ENCODE results near the gene CYSTM1.

Gene CYSTM1

DNA sequence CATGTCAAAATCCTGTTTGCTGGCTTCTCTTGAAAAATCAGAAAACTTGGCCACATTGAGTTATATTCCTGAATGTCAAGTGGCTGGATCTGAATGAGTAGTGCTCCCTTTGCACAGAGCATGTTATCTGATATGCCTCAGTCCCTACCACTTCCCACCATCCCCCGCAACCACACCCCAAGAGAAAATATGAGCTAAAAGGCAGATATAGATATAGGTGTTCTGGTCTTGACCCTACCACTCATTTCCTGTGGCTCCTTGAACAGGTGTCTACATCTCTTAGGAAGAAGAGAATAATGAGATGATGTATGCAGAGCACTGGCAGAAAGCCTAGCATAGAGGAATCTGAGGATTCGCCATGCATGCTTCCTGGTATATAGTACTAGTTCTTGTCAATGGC, 6.6 kb upstream of the CYSTM1 start:
- DNase-seq = no peak
- intact Hi-C loops (cut with DNase I) = loop anchor here (10.0 kb wide), 1 partner anchor 66 kb away; no protein-coding TSS in a partner anchor

DNA sequence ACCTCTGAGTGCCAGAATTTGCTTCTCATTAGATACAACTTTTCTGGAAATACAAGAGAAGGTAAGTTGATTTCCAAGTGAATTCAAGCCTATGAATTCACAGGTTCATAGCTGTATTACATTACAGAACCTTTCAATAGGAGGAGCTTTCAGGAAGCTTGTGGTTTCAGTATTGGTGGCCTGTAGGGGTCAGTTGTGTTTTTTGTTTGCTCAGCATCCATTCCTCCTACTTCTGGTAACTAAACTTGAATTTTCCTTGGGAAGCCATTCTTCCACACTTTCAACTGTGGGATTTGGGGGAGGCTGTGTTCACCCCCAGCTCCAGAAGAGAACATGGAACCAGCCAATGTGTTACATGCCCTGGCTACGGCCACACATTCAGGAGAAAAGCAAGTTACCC, 5.6 kb upstream of the CYSTM1 start:
- intact Hi-C loops (cut with DNase I) = loop anchor here (10.0 kb wide), 1 partner anchor 65 kb away; no protein-coding TSS in a partner anchor
- DNase-seq = no peak

DNA sequence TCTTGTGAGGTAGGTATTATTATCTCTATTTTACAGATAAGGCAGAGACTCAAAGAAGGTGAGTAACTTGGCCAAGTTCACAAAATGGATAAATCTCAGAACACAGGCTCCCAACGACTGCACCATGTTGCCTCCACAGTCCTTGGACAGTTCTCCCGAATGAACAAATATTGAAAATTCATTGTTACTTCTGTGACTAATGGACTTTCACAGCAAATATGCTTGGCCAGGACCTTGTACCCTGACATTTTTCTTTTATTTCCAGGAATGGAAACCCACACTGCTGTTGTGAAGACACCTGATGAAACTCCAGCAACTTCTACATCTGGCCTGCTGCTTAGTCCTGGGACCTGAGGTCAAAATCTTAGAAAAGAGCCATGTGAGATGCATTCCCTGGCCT, 2.5 kb upstream of the CYSTM1 start:
- no peak for DNase-seq
- intact Hi-C loops (cut with DNase I) = loop anchor here (10.0 kb wide), 1 partner anchor 172 kb away; the partner anchor contains the start of gene HBEGF

DNA sequence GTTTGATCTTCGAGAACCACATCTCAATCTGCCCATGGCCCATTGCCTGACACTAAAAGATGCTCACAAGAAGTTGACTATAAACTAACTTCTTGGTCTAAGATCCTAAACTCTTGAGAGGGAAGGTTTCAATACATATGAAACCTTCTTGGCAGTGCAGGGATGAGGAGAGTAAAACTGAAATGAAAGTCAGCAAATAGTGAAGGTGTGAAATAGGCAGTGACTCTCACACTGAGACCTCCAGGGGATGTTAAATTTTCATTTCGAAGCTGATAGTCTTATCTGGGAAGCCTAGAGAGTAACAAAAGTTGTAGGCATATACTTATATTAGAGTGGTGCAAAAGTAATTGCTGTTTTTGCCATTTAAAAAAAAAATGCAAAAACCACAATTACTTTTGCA, 974 bp upstream of the CYSTM1 start:
- intact Hi-C loops (cut with DNase I) = loop anchor here (10.0 kb wide), 1 partner anchor 171 kb away; the partner anchor contains the start of gene HBEGF
- DNase-seq = no peak

DNA sequence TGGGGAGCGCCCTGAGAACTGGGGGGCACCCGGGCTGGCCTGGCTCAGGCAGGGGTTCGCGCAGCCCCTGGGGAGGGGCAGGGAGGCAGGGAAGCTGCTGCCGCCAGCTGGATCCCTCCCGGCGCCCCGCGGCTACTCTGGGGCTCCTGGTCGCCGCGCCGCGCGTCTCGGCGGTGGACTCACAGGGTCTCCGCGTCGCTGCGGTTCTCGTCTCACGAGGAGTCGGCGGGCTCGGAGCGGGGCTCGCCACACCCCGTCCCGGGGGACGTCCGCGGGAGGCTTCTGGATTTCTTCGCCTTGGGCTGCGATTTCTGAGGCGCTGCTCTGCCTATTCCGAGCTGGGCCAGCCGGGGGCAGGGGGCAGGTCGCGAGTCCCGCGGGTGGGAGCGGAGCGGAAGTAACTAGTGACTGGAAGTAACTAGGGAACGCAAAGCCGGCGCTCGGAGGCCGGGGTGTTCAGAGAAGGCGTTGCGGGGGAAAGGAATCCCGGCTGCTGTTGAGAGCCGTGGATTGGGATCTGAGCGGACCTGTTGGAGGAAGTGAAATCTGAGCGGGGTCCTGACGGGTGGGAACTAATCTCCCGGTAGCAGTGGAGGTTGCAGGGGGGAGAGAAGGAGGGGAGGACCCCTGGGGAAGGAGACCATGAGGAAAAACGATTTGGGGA, 511 bp downstream of the CYSTM1 start:
- intact Hi-C loops (cut with DNase I) = loop anchor here (10.0 kb wide), 1 partner anchor 169 kb away; the partner anchor contains the start of gene HBEGF
- DNase-seq = peak; percentile 29 to 82 (median 66)

DNA sequence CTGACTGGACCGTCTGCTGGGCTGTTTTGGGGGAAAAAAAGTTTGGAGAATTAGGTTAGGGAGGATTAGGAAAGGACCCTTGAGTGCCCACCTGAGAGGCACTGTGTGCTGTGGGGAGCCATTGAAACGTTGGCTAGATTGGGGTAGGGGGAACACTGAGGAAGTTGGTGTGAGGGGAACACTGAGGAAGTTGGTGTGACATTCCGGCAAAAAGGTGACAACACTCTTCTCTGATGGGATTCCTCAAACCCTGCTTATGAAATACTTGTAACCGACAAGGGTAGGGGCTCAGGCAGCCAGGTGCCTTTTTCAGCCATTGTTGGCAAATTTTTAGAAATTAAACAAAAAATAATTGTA, 1.0 kb downstream of the CYSTM1 start:
- intact Hi-C loops (cut with DNase I) = loop anchor here (10.0 kb wide), 1 partner anchor 169 kb away; the partner anchor contains the start of gene HBEGF
- DNase-seq = no peak

DNA sequence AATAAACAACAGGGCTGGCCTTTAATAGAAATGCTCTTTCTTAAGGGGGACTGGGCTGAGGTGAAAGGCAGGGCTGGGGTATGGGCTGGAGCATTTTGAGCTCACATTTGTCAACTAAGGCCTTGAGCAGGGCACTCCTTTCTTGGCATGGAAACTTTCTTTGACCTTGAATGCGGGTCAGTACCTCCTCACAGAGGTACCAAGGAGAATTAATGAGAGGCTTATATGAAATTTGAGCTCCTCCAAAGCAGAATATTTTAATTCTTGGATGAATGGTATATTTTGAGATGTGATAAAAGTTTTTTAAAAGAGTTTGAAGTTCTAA, 3.1 kb downstream of the CYSTM1 start:
- intact Hi-C loops (cut with DNase I) = loop anchor here (10.0 kb wide), 1 partner anchor 167 kb away; the partner anchor contains the start of gene HBEGF
- DNase-seq = peak in 3 of 42 donors; percentile 13 to 29 (median 23)

DNA sequence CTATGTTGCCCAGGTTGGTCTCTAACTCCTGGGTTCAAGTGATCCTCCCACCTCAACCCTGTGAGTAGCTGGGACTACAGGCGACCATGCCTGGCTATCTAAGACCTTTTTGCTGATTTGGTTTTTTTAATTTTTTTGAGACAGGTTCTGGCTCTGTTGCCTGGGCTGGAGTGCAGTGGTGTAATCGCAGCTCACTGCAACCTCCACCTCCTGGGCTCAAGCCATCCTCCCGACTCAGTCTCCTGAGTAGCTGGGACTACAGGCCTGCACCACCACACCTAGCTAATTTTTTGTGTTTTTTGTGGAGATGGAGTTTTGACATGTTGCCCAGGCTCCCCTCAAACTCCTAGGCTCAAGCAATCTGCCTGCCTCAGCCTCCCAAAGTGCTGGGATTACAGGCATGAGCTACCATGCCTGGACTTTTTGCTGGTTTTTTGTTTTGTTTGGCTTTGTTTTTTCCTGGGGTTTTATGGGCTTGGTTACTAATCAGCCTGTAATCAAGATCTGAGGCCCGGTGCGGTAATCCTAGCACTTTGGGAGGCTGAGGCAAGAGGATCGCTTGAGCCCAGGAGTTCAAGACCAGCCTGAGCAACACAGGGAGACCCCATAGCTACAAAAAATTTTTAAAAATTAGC, 3.6 kb downstream of the CYSTM1 start:
- intact Hi-C loops (cut with DNase I) = loop anchor here (10.0 kb wide), 1 partner anchor 166 kb away; the partner anchor contains the start of gene HBEGF
- no peak for DNase-seq

DNA sequence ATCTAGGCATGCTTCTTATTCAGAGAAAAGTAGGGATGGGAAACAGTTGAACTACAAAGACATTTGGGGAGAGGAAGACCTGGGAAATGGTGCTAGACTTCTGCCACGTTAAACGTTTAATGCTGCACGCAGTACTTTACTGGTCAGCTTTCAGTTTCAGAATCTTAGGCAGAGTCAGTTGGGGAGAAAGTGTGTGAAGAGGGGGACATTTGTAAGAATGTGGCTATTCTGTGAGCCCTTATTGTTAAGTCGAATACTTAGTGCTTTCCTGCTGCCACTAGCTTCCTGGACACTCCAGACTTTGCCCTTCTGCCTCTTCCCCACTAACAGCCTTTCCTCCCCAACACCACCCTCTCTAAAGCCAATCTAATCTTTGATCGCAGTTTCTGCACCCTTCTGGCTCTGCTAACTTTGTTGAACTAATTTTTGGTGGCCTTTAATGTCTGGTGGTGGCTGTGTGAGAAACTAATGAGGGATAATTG, 6.1 kb downstream of the CYSTM1 start:
- DNase-seq = no peak

DNA sequence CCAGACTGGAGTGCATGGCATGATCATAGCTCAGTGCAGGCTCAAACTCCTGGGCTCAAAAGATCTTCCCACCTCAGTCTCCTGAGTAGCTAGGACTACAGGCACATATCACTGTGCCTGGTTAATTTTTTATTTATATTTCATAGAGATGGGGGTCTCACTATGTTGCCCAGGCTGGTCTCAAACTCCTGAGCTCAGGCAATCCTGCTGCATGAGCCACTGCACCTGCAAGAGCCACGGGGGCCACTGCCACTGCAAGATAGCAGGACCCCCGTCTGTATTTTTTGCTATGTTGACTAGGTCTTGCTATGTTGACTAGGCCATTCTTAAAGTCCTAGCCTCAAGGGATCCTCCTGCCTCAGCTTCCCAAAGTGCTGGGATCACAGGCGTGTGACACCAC, 6.5 kb downstream of the CYSTM1 start:
- DNase-seq = no peak
- intact Hi-C loops (cut with DNase I) = no loop called here

More for the DNA sequence above, 6.1 kb downstream of the CYSTM1 start:
- intact Hi-C loops (cut with DNase I) = no loop called here

DNA sequence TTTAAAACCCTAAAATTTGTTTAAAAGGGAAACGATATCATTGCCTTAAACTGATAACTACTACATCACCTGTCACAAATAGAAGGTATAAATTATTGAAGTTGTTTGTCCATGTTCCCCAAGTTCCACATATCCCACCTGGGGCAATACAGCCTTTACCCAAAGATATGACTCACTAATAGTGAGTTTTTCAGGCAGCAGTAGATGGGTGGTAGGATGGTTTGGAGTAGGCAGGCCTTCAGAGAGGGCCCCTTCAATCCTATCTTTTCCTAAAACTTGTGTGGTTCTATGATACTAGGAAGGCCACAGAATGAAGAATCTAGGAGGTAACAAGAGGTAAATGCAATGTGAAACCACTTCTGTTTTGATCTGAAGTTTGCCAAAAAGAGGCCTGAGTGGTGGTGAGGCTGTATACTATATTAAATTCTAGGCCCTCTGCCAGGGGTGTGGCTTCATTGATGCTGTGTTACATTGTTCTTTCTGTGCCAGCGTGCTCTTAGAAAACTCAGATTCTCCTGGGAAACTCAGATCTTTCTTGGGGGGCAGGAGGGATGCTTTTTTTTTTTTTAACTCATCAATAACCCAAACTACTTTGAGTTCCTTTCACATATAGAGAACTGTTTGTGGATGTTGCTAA, 7.2 kb downstream of the CYSTM1 start:
- intact Hi-C loops (cut with DNase I) = no loop called here
- DNase-seq = no peak

DNA sequence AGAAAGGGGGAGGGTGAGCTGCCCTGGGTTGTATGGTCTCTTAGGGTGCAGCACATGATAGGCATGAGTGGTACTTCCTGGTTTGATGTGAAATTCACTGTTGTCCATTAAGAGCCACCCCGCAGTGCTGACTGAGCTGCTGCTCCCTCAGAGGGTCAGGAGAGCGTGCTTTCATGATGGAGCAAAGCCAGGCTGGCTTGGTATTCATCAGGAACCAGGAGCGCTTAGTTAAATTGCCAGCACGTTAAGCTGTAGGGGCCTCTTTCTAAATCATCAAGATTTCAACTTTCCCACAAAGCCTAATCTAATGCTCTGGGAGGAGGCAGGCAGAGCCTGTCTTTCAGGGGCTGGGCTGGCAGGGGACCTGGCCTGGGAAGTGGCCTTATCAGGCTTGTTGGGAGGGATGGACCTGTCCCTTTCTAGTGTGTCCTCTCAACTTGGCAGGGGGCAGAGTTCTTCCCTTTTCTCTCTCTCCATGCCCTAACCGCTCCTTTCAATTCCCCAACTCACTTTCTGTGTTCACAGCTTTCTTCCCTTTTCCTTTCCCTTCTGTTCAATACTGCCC, 7.9 kb downstream of the CYSTM1 start:
- intact Hi-C loops (cut with DNase I) = no loop called here
- DNase-seq = peak in 10 of 42 donors; percentile 6 to 60 (median 21)

DNA sequence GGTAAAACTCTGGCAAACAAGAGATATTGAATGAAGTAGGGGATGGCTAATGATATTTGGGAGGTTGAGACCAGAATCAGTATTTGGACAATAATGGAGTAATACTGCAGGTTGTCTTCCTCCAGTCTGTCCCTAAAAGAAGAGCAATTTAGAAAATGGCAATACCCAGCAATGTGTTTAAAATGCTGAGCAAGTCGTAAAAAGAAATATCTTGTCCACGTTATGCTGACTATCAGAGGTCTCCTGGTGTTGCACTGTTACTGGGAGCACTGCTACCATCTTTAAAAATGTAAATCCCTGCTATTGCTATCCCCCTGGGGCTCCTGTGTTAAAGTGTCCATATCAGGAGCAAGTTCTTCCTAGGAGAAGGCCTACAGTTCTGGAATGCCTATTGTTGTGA, 10.4 kb downstream of the CYSTM1 start:
- DNase-seq = no peak
- intact Hi-C loops (cut with DNase I) = no loop called here

DNA sequence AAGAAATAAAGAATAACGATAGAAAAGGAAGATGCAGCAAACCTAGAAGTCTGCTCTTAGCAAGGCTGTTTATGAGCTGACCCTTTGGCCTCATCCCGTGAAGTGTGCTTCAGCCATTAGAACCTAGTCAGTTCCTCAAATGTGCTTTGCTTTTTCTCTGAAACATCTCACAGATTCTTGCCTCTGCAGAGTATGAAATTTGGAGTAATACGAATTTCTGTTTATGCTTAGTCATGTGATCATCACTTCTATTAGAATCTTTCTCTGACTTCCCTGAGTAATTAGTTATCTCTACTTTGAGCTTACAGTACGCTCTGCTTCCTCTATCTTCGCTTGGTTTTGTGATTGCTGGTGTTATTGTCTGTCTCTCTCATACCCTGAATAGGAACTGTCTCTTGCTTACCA, 11.3 kb downstream of the CYSTM1 start:
- intact Hi-C loops (cut with DNase I) = no loop called here
- no peak for DNase-seq

DNA sequence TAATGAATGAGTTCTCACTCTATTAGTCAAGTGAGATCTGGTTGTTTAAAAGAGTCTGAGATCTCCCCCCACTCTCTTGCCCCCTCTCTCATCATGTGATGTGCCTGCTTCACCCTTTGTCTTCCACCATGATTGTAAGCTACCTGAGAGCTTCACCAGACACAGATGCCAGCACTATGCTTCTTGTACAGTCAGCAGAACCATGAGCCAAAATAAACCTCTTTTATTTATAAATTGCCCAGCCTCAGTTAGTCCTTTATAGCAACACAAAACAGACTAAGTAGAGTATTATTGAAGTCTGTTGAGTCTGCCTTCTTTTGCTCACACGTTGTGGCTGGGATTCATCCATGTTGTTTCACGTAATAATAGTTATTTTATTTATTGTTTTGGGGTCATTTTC, 14.3 kb downstream of the CYSTM1 start:
- no peak for DNase-seq
- intact Hi-C loops (cut with DNase I) = no loop called here

DNA sequence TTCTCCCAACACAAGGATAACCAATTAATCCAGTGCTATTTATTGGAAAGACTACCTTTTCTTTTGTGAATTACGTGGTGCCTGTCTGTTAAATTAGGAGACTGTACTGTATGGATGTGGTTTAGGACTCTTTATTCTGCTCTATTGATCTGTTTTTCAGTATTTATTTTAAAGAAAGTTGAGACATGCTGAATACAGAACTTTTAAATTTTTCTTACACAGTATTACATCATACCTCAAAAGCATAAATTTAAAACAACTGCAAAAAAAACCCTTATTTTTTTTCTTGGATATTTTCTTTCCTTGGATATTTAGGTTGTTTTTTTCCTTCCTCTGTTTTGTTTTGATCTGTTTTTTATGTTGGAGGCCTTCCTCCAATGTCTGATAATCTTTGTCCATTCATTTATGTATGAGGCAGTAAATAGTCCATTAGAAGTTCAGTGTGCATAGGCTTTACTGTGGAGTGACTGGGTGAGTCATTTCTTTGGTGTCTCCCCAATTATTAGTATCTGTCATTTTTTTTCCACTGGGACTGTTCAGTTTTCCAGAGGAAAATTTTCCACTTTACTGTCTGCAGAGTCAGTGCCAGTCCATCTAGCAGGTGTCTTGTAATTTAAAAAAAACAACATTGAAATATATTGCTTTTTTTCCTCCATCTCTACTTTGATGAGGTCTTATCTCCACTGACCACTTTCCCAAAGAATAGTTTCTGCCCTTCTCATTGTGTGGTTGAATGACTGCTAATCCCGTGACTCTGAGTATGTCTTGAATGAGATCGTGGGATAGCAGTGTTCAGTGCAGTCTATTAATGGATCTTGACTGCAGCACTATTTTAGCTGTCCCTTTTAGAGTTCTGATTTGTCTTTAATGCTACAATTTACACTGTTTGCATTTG, 15.2 kb downstream of the CYSTM1 start:
- intact Hi-C loops (cut with DNase I) = no loop called here

DNA sequence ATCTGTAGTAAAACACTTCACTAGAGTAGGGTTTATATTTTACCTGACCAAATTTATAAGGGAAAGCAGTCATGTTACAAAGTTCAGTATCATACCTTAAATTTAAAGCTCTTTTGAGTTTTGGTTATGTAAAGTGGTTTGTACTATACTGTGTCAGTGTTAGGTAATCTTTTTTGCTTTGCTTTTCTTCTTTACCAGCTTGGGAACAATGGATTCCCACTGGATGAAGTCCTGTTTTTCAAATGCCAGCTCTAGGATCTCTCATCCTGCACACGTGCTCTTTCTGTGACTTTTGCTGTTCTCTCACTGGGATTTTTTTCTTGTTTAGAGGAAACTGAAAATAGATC, 15.9 kb downstream of the CYSTM1 start:
- DNase-seq = no peak
- intact Hi-C loops (cut with DNase I) = no loop called here

More for the DNA sequence above, 15.2 kb downstream of the CYSTM1 start:
- DNase-seq = peak in 3 of 42 donors; percentile 20 to 43 (median 22)

DNA sequence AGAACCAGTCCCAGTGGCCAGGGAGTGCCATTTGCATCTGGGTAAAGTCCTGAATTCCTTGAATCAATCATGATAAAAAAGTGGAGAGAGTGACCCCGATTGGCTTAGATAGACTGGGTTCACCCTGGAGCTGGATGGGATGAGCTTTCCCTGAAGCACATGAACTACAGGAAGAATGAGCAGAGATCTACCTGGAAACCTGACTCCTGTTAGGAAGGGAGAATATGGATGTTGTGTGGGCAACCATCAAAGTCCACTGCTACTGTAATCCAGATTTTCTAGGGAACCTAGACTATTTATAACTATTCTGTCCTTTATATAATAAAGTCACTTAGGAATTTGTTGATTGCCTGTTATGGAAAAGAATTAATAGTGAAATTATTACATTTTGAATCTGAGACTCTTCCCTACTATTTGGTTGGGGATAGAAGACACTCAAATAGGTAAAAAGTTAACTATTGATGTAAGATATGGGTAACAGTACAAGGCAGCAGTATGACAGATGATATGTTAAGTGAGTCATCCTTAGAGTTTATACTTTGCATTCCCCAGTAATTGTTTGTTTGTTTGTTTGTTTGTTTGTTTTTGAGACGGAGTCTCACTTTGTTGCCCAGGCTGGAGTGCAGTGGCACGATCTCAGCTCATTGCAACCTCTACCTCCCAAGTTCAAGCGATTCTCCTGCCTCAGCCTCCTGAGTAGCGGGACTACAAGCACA, 17.9 kb downstream of the CYSTM1 start:
- intact Hi-C loops (cut with DNase I) = no loop called here
- DNase-seq = no peak

Measured in head of caudate nucleus (tissue), 42 donors.